Lower leg skin (tissue), 3 donors: Measurements from ENCODE around the gene KANK4.

Experiments used
- POLR2A ChIP-seq, 2 donors: fragments of 450-650 bp; IDR thresholded peaks; one replicate each; pipeline ENCODE4 v1.6.1; 2016 to 2017; ENCODE audit warnings: antibody characterized with exemption in 2 of 2, mild to moderate bottlenecking in 1 of 2, moderate library complexity in 1 of 2
- TF ChIP-seq, protein P1 (sequence below), 3 donors: fragments of 450-650 bp; IDR thresholded peaks; one replicate each; pipeline ENCODE4 v1.5.1; 2016; ENCODE audit warnings: antibody characterized with exemption in 3 of 3, mild to moderate bottlenecking in 3 of 3, moderate library complexity in 2 of 3

- TF ChIP-seq, protein P1, sequence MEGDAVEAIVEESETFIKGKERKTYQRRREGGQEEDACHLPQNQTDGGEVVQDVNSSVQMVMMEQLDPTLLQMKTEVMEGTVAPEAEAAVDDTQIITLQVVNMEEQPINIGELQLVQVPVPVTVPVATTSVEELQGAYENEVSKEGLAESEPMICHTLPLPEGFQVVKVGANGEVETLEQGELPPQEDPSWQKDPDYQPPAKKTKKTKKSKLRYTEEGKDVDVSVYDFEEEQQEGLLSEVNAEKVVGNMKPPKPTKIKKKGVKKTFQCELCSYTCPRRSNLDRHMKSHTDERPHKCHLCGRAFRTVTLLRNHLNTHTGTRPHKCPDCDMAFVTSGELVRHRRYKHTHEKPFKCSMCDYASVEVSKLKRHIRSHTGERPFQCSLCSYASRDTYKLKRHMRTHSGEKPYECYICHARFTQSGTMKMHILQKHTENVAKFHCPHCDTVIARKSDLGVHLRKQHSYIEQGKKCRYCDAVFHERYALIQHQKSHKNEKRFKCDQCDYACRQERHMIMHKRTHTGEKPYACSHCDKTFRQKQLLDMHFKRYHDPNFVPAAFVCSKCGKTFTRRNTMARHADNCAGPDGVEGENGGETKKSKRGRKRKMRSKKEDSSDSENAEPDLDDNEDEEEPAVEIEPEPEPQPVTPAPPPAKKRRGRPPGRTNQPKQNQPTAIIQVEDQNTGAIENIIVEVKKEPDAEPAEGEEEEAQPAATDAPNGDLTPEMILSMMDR (IDR thresholded peaks at IDR 0.05), result no peak
- TF ChIP-seq POLR2A (IDR thresholded peaks at IDR 0.05), result no peak
Measured at GRCh38 chr1:62276791-62277190, 42.4 kb downstream of the KANK4 start.
